Prostate gland (tissue), 2 donors: ENCODE results near the gene NPTN.

ENCODE experiments used
- CTCF ChIP-seq, 4 experiments: fragments of 200-600 bp in 2 of 4; fragments of 450-650 bp in 2 of 4; sonication (generic) in 2 of 4; IDR thresholded peaks; 1 replicate in 3 of 4; 2 replicates in 1 of 4; pipeline ENCODE4 v1.5.1; 2016 to 2019; ENCODE audit warnings: antibody characterized with exemption in 4 of 4, mild to moderate bottlenecking in 2 of 4, moderate library complexity in 2 of 4
- POLR2A ChIP-seq: fragments of 450-650 bp; IDR thresholded peaks from one replicate; pipeline ENCODE4 v1.6.1; 2016; ENCODE audit warnings: antibody characterized with exemption, mild to moderate bottlenecking

- TF ChIP-seq POLR2A: no peak
- TF ChIP-seq CTCF (IDR thresholded peaks at IDR 0.05): no peak
These were observed 24.7 kb downstream of the NPTN start for GRCh38 chr15:73608475-73608874.
